K562 (cell line): Measurements from ENCODE around the gene TOR1AIP1. TPM values are rescaled to one million over a fixed set of nuclear protein-coding genes. Genes with fewer than 3 reads are reported as not detected.

Experiments
- ASH1L ChIP-seq: fragments of 450-650 bp; IDR thresholded peaks from 2 replicates; pipeline ENCODE4 v1.6.1; 2018; ENCODE audit warnings: borderline replicate concordance, mild to moderate bottlenecking, low read depth; ENCODE audit not compliant: partially characterized antibody
- CREB3 ChIP-seq: fragments of 450-650 bp; conservative IDR thresholded peaks from 2 replicates; pipeline ENCODE4 v1.6.1; 2016; ENCODE audit warnings: missing genetic modification characterization, low read depth, mild to moderate bottlenecking, missing compliant biosample characterization, moderate library complexity
- GTF2A2 ChIP-seq: IDR thresholded peaks from 2 replicates; pipeline ENCODE4 v1.6.1; 2016; ENCODE audit warnings: mild to moderate bottlenecking, missing genetic modification characterization, missing compliant biosample characterization
- MTF1 ChIP-seq: fragments of 250-450 bp; sonication (Bioruptor Pico); IDR thresholded peaks from 2 replicates; pipeline ENCODE4 v1.9.0; 2021; ENCODE audit warnings: moderate library complexity, mild to moderate bottlenecking, inconsistent platforms, borderline replicate concordance
- MXI1 ChIP-seq: IDR thresholded peaks from 2 replicates; pipeline ENCODE4 v1.6.1; 2011; ENCODE audit warnings: low read depth, mild to moderate bottlenecking, improper control_type of control experiment, low read length
- POLR3G ChIP-seq: IDR thresholded peaks from 2 replicates; pipeline ENCODE4 v1.6.1; 2011; ENCODE audit not compliant: insufficient read length, insufficient replicate concordance; ENCODE audit errors: extremely low read depth
- RFX7 ChIP-seq: fragments of 250-450 bp; sonication (Bioruptor Pico); IDR thresholded peaks from 2 replicates; pipeline ENCODE4 v1.5.1; 2021; ENCODE audit warnings: mild to moderate bottlenecking
- TAF1 ChIP-seq: IDR thresholded peaks from 2 replicates; pipeline ENCODE4 v1.6.1; 2011; ENCODE audit warnings: mild to moderate bottlenecking, low read length, moderate library complexity; ENCODE audit not compliant: insufficient read depth, control insufficient read depth, severe bottlenecking; ENCODE audit errors: extremely low read depth
- XRCC4 ChIP-seq: IDR thresholded peaks from one replicate; pipeline ENCODE4 v1.6.1; 2011; ENCODE audit not compliant: insufficient read depth, insufficient read length; ENCODE audit errors: extremely low read depth
- ZKSCAN1 ChIP-seq: fragments of 150-350 bp; IDR thresholded peaks from 2 replicates; pipeline ENCODE4 v1.6.1; 2016; ENCODE audit warnings: low read depth, low read length
- ZMIZ1 ChIP-seq, 2 experiments: fragments of 150-350 bp in 1 of 2; IDR thresholded peaks; 2 replicates each; pipeline ENCODE4 v1.6.1; 2012 to 2016; ENCODE audit warnings: low read depth in 2 of 2, low read length in 2 of 2, mild to moderate bottlenecking in 1 of 2, moderate library complexity in 1 of 2
- ZNF785 ChIP-seq: fragments of 250-450 bp; sonication (Bioruptor Pico); IDR thresholded peaks from 2 replicates; pipeline ENCODE4 v1.4.0; 2020; ENCODE audit warnings: mild to moderate bottlenecking
- ZSCAN32 ChIP-seq: fragments of 450-650 bp; formaldehyde crosslinking; IDR thresholded peaks from 2 replicates; pipeline ENCODE4 v1.4.0; 2020; ENCODE audit warnings: mild to moderate bottlenecking, moderate library complexity
- polyA plus RNA-seq, 8 experiments: library from polyadenylated mRNA; depleted of rRNA in 4 of 8; stranded (reverse) in 5 of 8; unstranded in 3 of 8; fragments of >200 nt; fragmentation: Nextera tagmentation in 2 of 8; fragmentation: Illumina TruSeq in 1 of 8; extraction: Ambion mirVana in 2 of 8; extraction: Trizol in 1 of 8; gene quantifications; 2 replicates each; pipeline versions ENCODE4 v1.2.1 to v1.2.3, GENCODE V29; 2011 to 2014; ENCODE audit warnings: inconsistent platforms in 1 of 8, missing spikeins in 1 of 8
- total RNA-seq, 7 experiments: library from RNA; depleted of rRNA in 6 of 7; stranded (reverse); fragments of >200 nt in 6 of 7; fragmentation: Illumina TruSeq in 2 of 7; extraction: Trizol in 2 of 7; gene quantifications; 2 replicates each; pipeline versions ENCODE4 v1.2.1 to v1.2.3, GENCODE V29; 2011 to 2021; ENCODE audit warnings: low replicate concordance in 1 of 7
- TF ChIP-seq, protein P1 (sequence below): fragments of 450-650 bp; formaldehyde crosslinking; IDR thresholded peaks from 2 replicates; pipeline ENCODE4 v1.4.0; 2020; ENCODE audit warnings: mild to moderate bottlenecking, mixed read lengths
- TF ChIP-seq, protein P2 (sequence below): fragments of 450-650 bp; IDR thresholded peaks from 2 replicates; pipeline ENCODE4 v1.6.1; 2018; ENCODE audit warnings: mild to moderate bottlenecking, low read depth; ENCODE audit not compliant: partially characterized antibody
- TF ChIP-seq, protein P3 (sequence below): sonication (generic); formaldehyde crosslinking; IDR thresholded peaks from 2 replicates; pipeline ENCODE4 v1.9.0; 2022; ENCODE audit warnings: mild to moderate bottlenecking, missing genetic modification reagents
- TF ChIP-seq, protein P4 (sequence below): fragments of 200-800 bp; sonication (Bioruptor generic); IDR thresholded peaks from 2 replicates; pipeline ENCODE4 v1.6.1; 2017; ENCODE audit warnings: missing genetic modification characterization, missing compliant biosample characterization

TOR1AIP1 gene
- total and polyA plus RNA-seq, 9 of the 15 experiments (the other 6 are each of a cell fraction or from before 2014, with no cell fraction given) = 18.1 to 46.9 (median 35.5) TPM

DNA sequence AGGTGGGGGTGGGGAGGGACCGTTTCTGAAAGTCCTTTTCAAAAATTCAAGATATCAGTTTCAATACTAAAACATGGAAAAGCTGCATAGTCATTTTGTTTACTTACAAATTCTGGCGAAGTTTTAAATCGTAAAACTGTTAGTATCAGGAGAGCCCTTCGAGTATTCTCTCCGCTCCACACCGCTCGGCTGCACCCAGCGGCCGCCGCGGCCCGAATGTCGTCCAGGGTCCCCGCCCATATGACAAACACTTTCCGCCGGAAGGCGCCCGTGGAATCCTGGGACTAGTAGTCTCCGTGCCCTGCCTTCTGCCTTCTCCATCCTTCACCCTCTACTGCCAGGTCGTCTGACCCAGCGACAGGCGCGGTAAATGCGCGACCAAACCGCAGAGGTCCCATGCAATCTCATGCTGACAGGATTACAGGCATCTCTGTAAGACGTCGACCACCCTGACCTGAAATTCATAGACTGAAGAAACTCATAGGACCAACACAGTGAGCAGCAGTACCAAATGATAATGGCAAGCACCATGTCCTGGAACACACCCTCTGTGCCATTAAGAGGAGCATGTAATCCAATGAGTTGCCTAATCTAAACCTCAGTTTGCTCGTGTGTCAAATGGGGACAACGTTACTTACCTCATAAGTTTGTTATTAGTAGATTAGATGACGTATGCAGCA is 4.4 kb upstream of the TOR1AIP1 start, which contains the start of gene TOR1AIP2 (continued):
- TF ChIP-seq ZMIZ1 (IDR thresholded peaks at IDR 0.05; ENCODE audit: low read depth in 2 of 2, low read length in 2 of 2) (peak in 1 of 2 experiments; percentile 74; a peak in 2 of 4 replicates), TAF1 (peak; percentile 99), MXI1 (peak; percentile 73), ZSCAN32 (CRISPR knock-in tag) (no peak), GTF2A2 (tag) (no peak), XRCC4 (no peak), MTF1 (CRISPR knock-in tag) (no peak), ASH1L (no peak), RFX7 (CRISPR knock-in tag) (no peak), POLR3G (no peak), ZNF785 (CRISPR knock-in tag) (no peak), CREB3 (tag) (0 out of 2 replicates have a peak, but pooled peaks have one; percentile 21), ZKSCAN1 (peak; percentile 59; the same call in 1 of the 2 replicates)
- TF ChIP-seq, protein P1, sequence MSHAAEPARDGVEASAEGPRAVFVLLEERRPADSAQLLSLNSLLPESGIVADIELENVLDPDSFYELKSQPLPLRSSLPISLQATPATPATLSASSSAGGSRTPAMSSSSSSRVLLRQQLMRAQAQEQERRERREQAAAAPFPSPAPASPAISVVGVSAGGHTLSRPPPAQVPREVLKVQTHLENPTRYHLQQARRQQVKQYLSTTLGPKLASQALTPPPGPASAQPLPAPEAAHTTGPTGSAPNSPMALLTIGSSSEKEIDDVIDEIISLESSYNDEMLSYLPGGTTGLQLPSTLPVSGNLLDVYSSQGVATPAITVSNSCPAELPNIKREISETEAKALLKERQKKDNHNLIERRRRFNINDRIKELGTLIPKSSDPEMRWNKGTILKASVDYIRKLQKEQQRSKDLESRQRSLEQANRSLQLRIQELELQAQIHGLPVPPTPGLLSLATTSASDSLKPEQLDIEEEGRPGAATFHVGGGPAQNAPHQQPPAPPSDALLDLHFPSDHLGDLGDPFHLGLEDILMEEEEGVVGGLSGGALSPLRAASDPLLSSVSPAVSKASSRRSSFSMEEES = no peak; the same call in 1 of the 2 replicates
- TF ChIP-seq, protein P2, sequence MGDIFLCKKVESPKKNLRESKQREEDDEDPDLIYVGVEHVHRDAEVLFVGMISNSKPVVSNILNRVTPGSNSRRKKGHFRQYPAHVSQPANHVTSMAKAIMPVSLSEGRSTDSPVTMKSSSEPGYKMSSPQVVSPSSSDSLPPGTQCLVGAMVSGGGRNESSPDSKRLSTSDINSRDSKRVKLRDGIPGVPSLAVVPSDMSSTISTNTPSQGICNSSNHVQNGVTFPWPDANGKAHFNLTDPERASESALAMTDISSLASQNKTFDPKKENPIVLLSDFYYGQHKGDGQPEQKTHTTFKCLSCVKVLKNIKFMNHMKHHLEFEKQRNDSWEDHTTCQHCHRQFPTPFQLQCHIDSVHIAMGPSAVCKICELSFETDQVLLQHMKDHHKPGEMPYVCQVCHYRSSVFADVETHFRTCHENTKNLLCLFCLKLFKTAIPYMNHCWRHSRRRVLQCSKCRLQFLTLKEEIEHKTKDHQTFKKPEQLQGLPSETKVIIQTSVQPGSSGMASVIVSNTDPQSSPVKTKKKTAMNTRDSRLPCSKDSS = no peak
- TF ChIP-seq, protein P3, sequence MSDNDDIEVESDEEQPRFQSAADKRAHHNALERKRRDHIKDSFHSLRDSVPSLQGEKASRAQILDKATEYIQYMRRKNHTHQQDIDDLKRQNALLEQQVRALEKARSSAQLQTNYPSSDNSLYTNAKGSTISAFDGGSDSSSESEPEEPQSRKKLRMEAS (CRISPR knock-in tag) = peak; percentile 65
- TF ChIP-seq, protein P4, sequence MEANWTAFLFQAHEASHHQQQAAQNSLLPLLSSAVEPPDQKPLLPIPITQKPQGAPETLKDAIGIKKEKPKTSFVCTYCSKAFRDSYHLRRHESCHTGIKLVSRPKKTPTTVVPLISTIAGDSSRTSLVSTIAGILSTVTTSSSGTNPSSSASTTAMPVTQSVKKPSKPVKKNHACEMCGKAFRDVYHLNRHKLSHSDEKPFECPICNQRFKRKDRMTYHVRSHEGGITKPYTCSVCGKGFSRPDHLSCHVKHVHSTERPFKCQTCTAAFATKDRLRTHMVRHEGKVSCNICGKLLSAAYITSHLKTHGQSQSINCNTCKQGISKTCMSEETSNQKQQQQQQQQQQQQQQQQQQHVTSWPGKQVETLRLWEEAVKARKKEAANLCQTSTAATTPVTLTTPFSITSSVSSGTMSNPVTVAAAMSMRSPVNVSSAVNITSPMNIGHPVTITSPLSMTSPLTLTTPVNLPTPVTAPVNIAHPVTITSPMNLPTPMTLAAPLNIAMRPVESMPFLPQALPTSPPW (CRISPR knock-in tag) = peak; percentile 42
